ENCODE data around the gene ALDH3B2. TPM values are rescaled to one million over a fixed set of nuclear protein-coding genes. Genes with fewer than 3 reads are reported as not detected.
"Not testable (repeated sequence)": the region's sequence is repeated elsewhere in the genome, so short reads cannot be mapped to it uniquely, and the experiment has no call there.

ALDH3B2 gene
- total RNA-seq, 2 donors from 2014 or later = 1.8 to 4.4 TPM

DNA sequence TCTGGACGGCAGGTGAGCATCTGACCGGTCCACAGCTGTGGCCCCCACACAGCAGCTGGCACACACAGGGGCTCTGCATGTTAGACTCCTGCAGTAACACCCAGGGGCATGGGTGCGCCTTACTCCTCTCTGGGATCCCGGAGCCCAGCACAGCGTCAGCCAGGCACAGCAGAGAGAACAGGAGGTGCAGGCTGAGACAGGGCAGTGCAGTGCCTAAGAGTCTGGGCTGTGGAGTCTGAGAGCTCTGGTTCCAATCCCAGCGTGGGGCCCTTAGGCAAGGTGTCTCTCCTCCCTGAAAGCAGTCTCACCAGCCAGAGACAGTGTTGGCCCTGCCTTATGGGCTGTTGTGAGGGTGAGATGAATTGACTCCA lies 47.0 kb downstream of the ALDH3B2 start:
- no peak for DNase-seq (ENCODE audit: low spot score)
- no peaks in the 10 kb centered on the region for H3K9me3 ChIP-seq
- intact Hi-C loops (cut with DNase I) = no loop called here
- H3K36me3 ChIP-seq = no peaks in the 10 kb centered on the region
- H3K4me1 ChIP-seq (replicated peaks) = peaks cover under 1% of the 10 kb centered on the region
- H3K4me3 ChIP-seq = no peak overlapping the region
- TF ChIP-seq, protein P1, sequence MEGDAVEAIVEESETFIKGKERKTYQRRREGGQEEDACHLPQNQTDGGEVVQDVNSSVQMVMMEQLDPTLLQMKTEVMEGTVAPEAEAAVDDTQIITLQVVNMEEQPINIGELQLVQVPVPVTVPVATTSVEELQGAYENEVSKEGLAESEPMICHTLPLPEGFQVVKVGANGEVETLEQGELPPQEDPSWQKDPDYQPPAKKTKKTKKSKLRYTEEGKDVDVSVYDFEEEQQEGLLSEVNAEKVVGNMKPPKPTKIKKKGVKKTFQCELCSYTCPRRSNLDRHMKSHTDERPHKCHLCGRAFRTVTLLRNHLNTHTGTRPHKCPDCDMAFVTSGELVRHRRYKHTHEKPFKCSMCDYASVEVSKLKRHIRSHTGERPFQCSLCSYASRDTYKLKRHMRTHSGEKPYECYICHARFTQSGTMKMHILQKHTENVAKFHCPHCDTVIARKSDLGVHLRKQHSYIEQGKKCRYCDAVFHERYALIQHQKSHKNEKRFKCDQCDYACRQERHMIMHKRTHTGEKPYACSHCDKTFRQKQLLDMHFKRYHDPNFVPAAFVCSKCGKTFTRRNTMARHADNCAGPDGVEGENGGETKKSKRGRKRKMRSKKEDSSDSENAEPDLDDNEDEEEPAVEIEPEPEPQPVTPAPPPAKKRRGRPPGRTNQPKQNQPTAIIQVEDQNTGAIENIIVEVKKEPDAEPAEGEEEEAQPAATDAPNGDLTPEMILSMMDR (IDR thresholded peaks at IDR 0.05) = no peak
- TF ChIP-seq POLR2AphosphoS5 (IDR thresholded peaks at IDR 0.05) = no peak
- TF ChIP-seq POLR2A (IDR thresholded peaks at IDR 0.05) = no peak
- H3K27me3 ChIP-seq (replicated peaks; ENCODE audit: insufficient read depth) = no peaks in the 10 kb centered on the region
- 83% methylated on average over 6 of the region's 6 CpGs for WGBS
- H3K27ac ChIP-seq = no peak overlapping the region

DNA sequence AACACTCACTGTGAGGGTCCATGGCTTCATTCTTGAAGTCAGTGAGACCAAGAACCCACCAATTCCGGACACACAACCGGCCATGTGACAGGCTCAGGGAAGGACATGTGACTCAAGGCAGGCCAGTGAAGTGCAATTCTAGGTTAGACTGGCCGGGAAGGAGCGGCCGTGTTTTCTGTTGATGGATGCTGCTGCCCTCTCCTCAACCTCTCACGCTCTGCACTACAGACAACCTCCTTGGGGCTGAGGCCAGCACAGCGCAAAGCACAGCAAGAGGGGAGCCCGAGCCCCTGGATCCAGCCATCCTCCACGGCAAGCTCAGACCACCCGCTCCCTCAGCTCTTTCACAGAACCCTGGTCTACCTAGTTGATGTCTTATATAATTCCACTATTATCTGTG lies 47.5 kb downstream of the ALDH3B2 start:
- WGBS = 91% methylated on average over 10 of the region's 10 CpGs
- no peak for DNase-seq (ENCODE audit: low spot score)

DNA sequence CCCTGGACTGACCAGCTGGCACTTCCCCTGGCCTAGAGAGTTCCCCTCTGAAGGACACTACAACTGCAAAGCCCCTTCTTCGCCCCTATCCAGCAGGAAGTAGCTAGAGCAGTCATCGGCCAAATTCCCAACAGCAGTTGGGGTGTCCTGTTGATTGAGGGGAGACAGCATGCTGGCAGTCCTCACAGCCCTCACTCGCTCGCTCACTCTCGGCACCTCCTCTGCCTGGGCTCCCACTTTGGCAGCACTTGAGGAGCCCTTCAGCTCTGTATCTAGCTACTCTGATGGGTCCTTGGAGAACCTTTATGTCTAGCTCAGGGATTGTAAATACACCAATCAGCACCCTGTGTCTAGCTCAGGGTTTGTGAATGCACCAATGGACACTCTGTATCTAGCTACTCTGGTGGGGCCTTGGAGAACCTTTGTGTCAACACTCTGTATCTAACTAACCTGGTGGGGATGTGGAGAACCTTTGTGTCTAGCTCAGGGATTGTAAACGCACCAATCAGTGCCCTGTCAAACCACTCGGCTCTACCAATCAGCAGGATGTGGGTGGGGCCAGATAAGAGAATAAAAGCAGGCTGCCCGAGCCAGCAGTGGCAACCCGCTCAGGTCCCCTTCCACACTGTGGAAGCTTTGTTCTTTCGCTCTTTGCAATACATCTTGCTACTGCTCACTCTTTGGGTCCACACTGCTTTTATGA lies 48.1 kb downstream of the ALDH3B2 start:
- 87% methylated on average over 10 of the region's 10 CpGs for WGBS
- H3K4me1 ChIP-seq (replicated peaks); H3K9me3 ChIP-seq; H3K27me3 ChIP-seq (replicated peaks; ENCODE audit: insufficient read depth); H3K36me3 ChIP-seq; intact Hi-C loops (cut with DNase I); DNase-seq (ENCODE audit: low spot score); H3K27ac ChIP-seq; H3K4me3 ChIP-seq: not testable (repeated sequence)

More for the DNA sequence above, 47.5 kb downstream of the ALDH3B2 start:
- H3K27me3 ChIP-seq (replicated peaks; ENCODE audit: insufficient read depth) = no peaks in the 10 kb centered on the region
- H3K4me1 ChIP-seq (replicated peaks) = no peaks in the 10 kb centered on the region
- H3K27ac ChIP-seq = no peak overlapping the region
- H3K4me3 ChIP-seq = no peak overlapping the region
- H3K9me3 ChIP-seq = no peaks in the 10 kb centered on the region
- TF ChIP-seq POLR2A (IDR thresholded peaks at IDR 0.05) = no peak
- TF ChIP-seq, protein P1 (IDR thresholded peaks at IDR 0.05) = no peak
- no peaks in the 10 kb centered on the region for H3K36me3 ChIP-seq
- intact Hi-C loops (cut with DNase I) = no loop called here

DNA sequence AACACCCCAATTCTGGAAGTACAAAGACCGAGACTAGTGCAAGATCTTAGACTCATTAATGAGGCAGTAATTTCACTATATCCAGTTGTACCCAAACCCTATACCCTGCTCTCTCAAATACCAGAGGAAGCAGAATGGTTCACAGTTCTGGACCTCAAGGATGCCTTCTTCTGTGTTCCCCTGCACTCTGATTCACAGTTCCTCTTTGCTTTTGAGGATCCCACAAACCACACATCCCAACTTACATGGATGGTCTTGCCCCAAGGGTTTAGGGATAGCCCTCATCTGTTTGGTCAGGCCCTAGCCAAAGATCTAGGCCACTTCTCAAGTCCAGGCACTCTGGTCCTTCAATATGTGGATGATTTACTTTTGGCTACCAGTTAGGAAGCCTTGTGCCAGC lies 50.6 kb downstream of the ALDH3B2 start:
- H3K9me3 ChIP-seq; DNase-seq (ENCODE audit: low spot score); H3K36me3 ChIP-seq; H3K4me3 ChIP-seq; H3K4me1 ChIP-seq (replicated peaks); H3K27ac ChIP-seq; H3K27me3 ChIP-seq (replicated peaks; ENCODE audit: insufficient read depth); intact Hi-C loops (cut with DNase I): not testable (repeated sequence)
- WGBS = 93% methylated on average over 1 of the region's 1 CpG

DNA sequence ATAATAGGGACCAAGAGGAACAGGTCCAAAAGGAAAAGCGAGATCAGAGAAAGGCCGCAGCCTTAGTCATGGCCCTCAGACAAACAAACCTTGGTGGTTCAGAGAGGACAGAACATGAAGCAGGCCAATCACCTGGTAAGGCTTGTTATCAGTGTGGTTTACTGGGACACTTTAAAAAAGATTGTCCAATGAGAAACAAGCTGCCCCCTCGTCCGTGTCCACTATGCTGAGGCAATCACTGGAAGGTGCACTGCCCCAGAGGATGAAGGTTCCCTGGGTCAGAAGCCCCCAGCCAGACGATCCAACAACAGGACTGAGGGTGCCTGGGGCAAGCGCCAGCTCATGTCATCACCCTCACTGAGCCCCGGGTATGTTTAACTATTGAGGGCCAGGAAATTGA lies 51.5 kb downstream of the ALDH3B2 start:
- H3K27ac ChIP-seq; H3K9me3 ChIP-seq; intact Hi-C loops (cut with DNase I); H3K4me3 ChIP-seq; H3K36me3 ChIP-seq; H3K4me1 ChIP-seq (replicated peaks); H3K27me3 ChIP-seq (replicated peaks; ENCODE audit: insufficient read depth); DNase-seq (ENCODE audit: low spot score): not testable (repeated sequence)
- 66% methylated on average over 6 of the region's 7 CpGs for WGBS

DNA sequence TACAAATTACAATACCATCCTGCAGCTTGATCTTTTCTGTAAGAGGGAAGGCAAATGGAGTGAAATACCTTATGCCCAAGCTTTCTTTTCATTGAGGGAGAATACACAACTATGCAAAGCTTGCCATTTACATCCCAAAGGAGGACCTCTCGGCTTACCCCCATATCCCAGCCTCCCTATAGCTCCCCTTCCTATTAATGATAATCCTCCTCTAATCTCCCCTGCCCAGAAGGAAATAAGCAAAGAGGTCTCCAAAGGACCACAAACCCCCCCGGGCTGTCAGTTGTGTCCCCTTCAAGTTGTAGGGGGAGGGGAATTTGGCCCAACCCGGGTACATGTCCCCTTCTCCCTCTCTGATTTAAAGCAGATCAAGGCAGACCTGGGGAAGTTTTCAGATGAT lies 52.5 kb downstream of the ALDH3B2 start:
- 68% methylated on average over 3 of the region's 3 CpGs for WGBS

DNA sequence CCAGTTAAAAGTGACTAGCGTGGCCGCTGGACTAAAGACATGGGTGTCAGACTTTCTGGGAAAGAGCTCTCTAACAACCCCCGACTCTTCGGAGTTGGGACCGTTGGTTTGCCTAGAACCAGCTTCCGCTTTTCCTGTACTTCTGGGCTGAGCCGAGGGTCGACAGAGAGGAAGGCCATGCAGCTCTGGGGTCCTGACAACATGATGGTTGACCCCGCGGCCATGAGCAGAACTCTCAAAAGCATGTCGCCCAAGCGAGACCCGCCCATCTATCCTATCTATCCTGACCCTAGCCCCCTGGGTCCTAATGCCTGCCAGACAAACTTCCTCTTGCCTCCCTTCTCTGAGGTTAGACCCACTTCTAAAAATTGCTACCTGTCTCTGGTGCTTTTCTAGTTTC lies 53.8 kb downstream of the ALDH3B2 start:
- H3K9me3 ChIP-seq; H3K36me3 ChIP-seq; H3K27ac ChIP-seq; H3K4me3 ChIP-seq; H3K4me1 ChIP-seq (replicated peaks); DNase-seq (ENCODE audit: low spot score); H3K27me3 ChIP-seq (replicated peaks; ENCODE audit: insufficient read depth); intact Hi-C loops (cut with DNase I): not testable (repeated sequence)
- 82% methylated on average over 13 of the region's 13 CpGs for WGBS

More for the DNA sequence above, 52.5 kb downstream of the ALDH3B2 start:
- H3K27me3 ChIP-seq (replicated peaks; ENCODE audit: insufficient read depth); H3K9me3 ChIP-seq; H3K4me1 ChIP-seq (replicated peaks); DNase-seq (ENCODE audit: low spot score); H3K36me3 ChIP-seq; intact Hi-C loops (cut with DNase I); H3K4me3 ChIP-seq; H3K27ac ChIP-seq: not testable (repeated sequence)

DNA sequence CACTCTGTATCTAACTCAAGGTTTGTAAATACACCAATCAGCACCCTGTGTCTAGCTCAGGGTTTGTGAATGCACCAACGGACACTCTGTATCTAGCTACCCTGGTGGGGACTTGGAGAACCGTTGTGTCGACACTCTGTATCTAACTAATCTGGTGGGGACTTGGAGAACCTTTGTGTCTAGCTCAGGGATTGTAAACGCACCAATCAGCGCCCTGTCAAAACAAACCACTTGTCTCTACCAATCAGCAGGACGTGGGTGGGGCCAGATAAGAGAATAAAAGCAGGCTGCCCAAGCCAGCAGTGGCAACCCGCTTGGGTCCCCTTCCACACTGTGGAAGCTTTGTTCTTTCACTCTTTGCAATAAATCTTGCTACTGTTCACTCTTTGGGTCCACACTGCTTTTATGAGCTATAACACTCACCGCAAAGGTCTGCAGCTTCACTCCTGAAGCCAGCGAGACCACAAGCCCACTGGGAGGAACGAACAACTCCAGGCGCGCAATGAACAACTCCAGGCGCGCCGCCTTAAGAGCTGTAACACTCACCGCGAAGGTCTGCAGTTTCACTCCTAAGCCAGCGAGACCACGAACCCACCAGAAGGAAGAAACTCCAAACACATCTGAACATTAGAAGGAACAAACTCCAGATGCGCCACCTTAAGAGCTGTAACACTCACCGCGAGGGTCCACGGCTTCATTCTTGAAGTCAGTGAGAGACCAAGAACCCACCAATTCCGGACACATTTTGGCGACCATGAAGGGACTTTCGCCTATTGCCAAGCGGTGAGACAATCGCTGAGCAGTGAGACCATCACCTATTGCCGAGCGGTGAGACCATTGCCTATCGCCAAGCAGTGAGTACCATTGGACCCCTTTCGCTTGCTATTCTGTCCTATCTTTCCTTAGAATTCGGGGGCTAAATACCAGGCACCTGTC lies 54.5 kb downstream of the ALDH3B2 start:
- WGBS = 75% methylated on average over 33 of the region's 33 CpGs
- H3K36me3 ChIP-seq; DNase-seq (ENCODE audit: low spot score); intact Hi-C loops (cut with DNase I); H3K27ac ChIP-seq; H3K9me3 ChIP-seq; H3K27me3 ChIP-seq (replicated peaks; ENCODE audit: insufficient read depth); H3K4me3 ChIP-seq; H3K4me1 ChIP-seq (replicated peaks): not testable (repeated sequence)

DNA sequence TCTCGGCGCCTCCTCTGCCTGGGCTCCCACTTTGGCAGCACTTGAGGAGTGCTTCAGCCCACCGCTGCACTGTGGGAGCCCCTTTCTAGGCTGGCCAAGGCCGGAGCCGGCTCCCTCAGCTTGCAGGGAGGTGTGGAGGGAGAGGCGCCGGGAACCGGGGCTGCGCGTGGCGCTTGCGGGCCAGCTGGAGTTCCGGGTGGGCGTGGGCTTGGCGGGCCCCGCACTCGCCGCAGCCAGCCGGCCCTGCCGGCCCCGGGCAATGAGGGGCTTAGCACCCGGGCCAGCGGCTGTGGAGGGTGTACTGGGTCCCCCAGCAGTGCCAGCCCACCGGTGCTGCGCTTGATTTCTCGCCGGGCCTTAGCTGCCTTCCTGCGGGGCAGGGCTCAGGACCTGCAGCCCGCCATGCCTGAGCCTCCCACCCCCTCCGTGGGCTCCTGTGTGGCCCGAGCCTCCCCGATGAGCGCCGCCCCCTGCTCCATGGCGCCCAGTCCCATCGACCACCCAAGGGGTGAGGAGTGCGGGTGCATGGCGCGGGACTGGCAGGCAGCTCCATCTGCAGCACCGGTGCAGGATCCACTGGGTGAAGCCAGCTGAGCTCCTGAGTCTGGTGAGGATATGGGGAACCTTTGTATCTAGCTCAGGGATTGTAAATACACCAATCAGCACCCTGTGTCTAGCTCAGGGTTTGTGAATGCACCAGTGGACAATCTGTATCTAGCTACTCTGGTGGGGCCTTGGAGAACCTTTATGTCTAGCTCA lies 55.3 kb downstream of the ALDH3B2 start:
- H3K27ac ChIP-seq; H3K27me3 ChIP-seq (replicated peaks; ENCODE audit: insufficient read depth); H3K4me3 ChIP-seq; H3K4me1 ChIP-seq (replicated peaks); DNase-seq (ENCODE audit: low spot score); H3K36me3 ChIP-seq; H3K9me3 ChIP-seq; intact Hi-C loops (cut with DNase I): not testable (repeated sequence)
- WGBS = 91% methylated on average over 27 of the region's 40 CpGs
